Measurements from ENCODE around the gene SIPA1L3.

The SIPA1L3 gene

DNA sequence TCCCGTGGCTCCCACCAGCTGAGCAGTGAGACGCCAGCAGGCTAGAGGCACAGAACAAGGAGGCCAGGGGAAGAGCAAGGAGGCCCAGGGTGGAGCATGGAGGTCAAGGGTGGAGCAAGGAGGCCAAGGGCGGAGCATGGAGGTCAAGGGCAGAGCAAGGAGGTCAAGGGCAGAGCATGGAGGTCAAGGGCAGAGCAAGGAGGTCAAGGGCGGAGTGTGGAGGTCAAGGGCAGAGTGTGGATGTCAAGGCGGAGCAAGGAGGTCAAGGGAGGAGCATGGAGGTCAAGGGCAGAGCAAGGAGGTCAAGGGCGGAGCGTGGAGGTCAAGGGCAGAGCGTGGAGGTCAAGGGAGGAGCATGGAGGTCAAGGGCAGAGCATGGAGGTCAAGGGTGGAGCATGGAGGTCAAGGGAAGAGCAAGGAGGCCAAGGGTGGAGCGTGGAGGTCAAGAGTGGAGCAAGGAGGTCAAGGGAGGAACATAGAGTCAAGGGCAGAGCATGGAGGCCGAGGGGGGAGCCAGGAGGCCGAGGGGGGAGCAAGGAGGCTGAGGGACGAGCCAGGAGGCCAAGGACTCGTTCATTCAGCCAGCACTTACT is 289.3 kb downstream of the SIPA1L3 start:
- DNase-seq: no peak

DNA sequence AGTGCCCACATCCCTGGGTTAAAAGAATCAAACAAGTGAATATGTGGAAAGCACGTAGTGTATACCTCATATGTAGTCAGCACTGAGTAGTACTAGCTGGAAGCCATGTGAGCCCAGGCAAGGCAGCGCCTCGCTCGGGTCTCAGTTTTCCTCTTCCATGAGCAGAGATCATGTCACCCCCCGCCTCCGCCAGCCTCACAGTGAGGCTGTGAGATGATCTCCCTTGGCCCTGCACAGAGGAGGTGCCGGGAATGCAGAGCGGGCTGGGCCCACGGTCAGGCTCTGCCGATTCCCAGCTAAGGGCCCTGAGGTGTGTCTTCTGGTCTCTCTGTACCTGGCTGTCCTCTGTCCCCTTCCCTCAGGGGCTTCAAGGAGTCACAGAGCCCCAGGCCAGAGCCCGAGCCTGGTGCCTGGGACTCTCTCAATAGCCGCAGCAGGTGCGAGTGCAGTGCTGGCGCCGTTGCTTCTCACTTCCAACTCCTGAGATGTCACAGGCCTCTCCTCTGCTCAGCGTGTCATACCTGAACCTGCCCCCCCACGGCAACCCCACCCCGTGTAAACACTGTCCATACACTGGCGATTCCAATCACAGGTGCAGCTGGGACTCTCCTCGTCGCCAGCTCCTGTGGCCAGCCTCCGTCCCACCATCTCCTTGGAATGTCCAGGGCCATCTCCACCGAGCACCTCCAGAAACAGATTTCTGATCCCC is 290.1 kb downstream of the SIPA1L3 start:
- DNase-seq: no peak

DNA sequence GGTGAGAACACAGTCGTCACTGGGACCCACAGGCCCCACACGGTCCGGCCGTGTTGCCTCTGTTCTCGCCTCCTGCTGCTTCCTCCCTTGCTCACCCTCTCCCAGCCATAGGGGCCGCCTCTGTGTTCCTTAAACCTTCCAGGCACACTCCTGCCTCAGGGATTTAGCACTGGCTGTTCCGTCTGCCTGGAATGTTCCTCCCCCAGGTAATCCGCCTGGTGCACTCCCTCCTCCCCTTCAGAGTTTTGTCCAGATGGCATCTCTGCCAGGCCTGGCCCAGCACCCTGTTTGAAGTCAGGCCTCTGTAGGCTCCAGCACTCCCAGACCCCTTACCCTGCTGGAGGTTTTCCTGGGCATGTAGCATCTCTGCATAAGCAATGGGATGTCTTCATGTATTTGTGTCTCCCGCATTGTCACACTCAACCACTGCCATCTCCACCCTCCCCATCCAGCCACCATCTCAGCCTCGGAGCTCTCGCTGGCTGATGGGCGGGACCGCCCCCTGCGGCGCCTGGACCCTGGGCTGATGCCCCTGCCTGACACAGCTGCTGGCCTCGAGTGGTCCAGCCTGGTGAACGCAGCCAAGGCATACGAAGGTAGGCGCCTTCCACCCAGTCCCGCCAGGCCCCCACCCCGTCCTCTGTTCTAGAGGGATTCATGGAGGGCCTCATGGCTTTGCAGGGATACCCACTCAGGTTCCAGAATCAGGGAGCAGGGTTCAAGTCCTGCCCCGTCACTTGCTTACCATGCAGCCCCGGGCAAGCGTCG is 291.1 kb downstream of the SIPA1L3 start:
- no peak for DNase-seq

DNA sequence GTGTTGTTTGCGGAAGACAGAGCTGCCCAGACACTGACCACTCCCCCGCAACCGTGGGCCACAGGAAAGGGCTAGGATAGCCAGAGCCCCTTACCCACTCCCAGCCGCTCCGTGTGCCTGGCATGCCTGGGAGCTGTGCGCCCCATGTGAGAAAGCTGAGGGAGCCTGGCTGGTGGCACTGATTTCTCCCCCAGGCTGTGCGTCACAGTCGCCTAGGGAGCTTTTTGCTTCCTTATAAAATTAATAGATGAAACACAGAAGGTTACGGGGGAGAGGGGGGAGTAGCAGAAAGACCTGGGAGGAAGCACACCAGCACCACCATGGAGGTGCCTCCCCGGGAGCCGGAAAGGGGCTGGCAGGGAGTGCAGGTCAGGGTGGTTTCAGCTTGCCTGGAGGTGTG is 292.3 kb downstream of the SIPA1L3 start:
- DNase-seq: no peak

DNA sequence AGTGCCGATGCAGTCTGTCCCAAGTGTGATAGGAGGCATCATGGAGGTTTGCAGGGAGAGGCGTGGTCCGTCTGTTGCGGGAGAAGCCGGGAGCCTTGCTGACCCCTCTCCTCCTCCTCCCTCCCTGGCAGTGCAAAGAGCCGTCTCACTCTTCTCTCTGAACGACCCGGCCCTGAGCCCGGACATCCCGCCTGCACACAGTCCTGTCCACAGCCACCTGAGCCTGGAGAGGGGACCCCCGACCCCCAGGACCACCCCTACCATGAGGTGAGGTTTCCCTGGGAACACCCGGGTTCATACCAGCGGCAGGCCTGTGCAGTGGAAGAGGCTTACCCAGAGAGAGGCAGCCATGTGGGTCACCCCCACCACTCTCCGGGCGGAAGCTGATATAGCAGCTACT is 294.7 kb downstream of the SIPA1L3 start:
- no peak for DNase-seq

DNA sequence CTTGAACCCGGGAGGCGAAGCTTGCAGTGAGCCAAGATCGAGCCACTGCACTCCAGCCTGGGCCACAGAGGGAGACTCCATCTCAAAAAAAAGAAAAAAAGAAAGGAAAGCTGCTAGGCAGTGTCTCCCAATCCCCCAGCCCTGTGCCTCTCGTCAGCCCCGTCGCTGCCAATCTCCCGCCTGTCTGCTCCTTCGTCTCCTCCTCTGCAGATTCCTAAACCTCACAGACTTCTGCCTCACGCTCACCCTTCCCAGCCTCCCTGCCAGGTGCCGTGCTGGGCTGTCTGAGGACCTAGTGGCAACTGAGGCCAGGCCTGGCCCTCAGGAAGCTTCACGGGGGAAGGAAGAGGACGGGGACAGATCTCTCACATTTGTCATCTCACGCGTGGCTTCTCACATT is 295.5 kb downstream of the SIPA1L3 start:
- DNase-seq: no peak

DNA sequence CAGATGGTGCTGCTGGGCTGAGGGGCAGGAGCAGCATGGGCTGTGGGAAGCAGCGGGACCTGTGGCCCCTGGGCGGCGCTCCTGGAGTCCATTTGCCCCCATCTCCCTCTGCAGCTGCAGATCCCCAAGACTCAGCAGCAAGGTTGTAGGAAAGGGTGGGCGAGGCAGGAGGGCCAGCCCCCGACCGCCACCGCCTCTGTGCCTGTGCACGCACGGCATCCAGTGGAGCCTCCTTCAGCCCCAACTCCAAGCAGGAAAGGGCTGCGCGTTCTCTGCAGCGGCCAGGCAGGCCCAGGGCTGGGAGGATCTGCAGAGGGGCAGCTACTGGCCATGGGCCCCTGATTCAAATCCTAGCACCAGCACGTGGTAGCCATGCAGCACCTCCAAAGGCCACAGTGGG is 296.2 kb downstream of the SIPA1L3 start:
- no peak for DNase-seq

DNA sequence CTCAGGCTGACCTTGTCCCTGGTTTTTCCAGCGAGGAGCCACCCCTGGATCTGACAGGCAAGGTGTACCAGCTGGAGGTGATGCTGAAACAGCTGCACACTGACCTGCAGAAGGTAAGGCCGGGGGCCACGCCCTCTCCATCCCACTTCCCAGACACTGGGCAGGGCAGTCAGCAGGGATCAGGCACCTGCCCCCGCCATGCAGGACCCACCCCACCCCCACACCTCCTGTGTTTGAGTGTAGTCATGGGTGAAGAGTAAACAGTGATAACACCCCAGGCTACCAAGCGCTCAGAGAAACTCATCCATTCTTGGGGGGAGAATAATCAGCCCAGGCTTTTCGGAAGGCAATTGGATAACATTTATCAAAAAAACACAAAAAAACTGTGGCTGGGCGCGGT is 297.1 kb downstream of the SIPA1L3 start:
- no peak for DNase-seq

DNA sequence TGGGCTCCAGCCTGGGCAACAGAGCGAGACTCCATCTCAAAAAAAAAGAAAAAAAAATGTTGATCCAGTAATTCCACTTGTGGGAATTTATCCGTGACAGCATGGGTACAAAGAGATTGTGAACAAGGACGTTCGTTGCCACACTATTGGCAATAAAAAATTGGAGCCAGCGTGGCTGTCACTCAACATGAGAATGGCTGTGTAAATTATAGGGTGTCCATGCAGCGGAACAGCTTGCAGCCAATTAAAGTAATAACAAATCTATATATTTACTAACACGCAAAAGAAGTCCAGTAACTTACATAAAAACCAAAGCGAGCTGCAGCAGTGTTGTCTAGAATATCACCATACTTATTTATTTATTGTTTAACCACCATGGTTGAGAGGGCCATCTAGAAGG is 297.7 kb downstream of the SIPA1L3 start:
- no peak for DNase-seq

DNA sequence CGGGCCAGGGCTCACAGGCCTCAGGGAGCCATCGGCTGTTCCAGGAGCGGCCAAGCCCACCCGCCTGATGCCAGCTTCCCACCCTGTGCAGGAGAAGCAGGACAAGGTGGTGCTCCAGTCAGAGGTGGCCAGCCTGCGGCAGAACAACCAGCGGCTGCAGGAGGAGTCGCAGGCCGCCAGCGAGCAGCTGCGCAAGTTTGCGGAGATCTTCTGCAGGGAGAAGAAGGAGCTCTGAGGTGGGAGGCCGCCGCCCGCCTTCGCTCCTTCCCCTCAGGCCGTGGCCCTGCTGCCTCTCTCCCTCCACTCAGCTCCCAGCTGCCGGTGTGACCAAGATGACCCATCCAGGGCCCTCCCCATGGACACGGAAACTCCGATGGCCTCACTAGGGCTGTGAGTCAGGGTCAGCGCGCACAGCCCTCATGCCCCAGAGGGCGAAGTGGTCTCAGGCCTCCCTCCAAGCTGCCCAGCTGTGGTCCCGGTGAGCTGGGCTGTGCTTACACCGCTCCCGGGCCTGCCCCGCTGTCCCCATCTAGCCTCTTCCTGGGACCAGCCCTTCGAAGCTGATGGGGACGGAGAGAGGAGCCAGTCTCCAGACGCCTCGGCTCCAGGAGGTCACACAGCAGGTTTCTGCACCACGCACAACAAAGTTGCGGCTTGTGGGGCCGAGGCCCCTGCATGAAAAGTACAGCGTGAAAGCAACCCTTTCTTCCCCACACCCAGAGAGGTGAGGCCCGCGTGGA is 299.2 kb downstream of the SIPA1L3 start:
- DNase-seq: no peak

DNA sequence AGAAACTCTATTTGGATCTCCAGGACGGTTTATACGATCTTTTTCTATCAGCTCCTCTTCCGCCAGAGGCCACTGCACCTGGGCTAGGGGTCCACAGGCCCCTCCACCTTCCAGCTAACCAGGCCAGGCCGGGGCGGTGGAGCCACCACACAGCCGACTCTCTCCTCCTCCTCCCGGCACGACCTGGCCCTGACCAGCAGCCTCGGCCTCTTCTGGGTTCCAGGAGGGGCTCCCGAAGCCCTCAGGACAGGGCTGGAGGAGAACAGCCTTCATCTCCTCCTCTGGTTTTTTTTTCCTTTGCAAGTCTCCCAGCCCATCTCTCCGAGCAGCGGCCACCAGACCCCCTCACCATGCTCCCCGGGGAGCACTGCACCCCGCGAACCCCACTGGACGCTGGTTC is 299.9 kb downstream of the SIPA1L3 start:
- DNase-seq: no peak

DNA sequence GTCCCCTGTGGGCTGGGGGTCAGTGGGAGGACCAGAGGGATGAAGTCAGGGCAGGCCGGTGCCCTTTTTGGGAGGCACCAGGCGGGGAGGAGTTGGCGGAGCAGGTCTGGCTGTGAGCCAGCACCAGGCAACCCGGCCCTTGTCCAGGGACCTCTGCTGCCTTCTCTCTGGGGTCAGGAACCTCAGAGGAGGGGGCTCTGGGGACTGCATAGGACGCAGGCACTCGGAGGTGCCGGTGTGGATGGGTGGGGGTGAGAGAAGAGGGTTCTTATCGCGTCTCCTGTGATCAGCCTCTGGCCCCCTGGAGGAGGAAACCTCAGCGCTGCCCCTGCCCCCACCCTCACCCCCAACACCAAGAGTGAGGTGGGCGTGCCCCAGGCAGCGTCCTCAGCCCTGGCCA is 300.5 kb downstream of the SIPA1L3 start:
- DNase-seq: no peak

DNA sequence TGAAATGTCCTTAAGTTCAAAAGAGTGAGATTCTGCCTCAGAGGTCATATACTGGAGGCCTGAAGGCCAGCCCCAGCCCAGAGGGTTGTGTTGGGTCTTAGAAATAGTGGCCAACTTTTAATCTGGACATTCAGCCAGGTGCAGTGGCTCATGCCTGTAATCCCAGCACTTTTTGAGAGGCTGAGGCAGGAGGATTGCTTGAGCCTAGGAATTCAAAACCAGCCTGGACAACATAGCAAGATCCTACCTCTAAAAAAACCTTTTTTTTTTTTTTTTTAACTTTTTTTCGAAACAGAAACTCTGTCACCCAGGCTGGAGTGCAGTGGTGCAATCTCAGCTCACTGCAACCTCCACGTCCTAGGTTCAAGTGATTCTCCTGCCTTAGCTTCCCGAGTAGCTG is 301.6 kb downstream of the SIPA1L3 start:
- no peak for DNase-seq

DNA sequence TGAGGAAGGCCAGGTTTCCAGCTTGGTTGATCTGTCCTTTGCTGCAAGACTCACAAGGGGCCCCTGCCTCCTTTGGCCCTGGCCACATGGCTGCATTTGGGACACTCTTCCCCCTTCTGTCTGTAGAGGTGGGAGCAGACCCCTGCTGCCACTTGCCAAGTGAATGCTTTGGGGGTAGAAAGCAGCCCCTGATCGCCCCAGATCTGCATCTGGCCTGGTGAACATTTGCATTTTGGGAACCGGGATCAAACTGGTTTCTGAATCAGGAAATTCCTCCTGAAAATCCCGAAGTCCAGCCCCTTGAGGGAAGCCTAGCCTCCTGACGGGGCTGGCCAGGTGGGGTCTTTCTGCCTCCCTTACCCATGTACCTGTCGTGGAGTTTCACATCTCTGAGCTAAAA is 302.1 kb downstream of the SIPA1L3 start:
- no peak for DNase-seq

DNA sequence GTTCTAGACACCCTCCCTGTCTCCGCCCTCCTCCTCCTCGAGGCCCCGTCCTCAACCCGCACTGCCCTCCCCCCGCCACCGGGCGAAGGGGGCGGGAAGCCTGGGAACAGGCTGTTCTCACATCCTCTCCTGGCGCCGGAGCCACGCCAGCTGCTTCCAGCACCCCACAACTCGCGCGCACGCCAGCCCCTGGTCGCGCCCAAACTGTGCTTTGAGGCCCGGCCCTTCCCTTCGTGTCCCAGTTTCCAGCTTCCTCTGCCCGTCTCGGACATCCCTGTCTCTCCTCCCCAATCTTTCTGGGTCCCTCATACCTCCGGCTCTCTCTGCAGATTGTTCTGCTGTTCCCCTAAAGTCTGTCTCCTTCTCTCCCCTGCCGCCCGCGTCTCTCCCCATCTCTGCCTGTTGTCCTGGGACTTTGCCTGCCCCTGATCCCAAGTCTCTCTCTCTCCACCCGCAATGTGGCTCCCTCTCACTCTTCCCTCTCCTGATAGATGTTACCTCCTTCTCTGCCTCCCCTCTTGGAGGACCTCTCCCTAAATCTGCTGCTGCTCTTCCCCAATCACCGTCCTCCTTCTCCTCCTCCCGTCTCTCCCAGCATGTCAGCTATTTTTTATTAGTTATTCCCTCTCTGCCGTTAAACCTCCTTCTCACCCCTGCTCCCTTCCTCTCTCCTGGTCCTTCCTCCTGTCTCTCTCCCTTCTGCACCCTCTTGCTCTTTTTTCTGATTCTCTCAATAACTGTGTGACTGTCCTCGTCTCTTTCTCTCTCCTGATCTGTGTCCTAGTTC is 302.9 kb downstream of the SIPA1L3 start:
- DNase-seq: no peak

DNA sequence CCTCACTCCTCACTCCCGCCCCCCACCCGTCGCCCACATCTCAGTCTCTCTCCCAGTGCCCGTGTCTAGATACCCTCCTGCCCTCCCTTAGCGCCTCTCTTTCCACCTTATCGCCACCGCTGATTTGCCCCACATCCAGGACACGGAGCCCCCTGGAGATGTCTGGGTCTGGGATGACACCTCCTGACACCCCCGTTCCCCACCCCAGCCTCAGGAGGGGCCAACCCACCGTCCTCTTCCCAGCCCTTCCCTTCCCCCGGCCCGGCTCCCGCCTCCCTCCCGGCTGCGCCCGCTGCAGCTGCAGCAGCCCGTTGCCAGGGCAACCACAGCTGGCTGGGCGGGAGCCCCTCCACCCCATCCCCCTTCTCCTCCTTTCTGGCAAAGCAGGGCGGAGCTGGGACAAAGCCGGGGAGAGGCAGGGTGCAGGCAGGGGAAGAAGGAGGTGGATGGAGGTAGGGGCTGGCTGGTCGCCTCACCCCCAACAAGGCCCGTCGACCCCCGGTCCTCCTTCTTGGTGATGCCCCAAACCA is 303.5 kb downstream of the SIPA1L3 start:
- no peak for DNase-seq

DNA sequence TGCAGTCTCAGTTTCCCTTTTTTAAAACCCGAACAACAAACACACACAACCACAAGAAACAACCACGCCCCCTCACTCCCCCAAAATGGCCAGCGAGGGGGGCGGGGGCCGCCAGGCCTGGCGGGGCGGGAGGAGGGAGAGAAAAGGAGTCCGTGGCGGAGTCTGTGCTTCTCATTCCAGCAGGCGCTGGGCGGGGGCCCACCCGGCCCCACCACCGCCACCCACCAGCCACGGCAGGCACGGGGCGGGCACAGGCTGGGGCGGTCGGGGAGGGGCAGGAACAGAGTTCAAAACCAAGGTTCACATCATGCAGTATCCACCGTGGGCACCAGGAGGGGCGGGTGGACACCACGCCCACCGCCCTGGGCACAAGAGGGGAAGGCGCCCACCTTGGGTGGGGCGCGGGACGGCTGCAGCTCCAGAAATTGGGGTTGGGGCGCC is 304.2 kb downstream of the SIPA1L3 start:
- DNase-seq: no peak

DNA sequence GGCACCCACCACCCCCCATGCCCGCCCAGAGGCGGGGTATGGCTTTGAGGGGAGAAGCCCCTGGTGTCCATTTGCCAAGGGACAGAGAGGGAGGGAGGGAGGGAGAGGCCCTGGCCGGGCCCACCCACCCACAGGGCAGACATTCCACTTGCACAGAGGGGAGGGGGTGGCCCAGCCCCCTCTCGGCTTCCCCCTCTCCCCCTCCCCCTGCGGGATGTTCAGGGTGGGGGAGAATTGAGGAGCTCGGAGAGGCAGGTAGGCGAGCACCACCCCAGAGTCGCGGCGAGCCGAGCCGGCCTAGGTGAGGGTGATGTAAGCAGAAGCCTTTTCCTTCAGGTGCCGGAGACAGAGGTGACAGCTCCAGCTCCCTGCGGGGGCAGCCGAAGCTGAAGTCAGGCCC is 304.8 kb downstream of the SIPA1L3 start:
- DNase-seq: no peak

DNA sequence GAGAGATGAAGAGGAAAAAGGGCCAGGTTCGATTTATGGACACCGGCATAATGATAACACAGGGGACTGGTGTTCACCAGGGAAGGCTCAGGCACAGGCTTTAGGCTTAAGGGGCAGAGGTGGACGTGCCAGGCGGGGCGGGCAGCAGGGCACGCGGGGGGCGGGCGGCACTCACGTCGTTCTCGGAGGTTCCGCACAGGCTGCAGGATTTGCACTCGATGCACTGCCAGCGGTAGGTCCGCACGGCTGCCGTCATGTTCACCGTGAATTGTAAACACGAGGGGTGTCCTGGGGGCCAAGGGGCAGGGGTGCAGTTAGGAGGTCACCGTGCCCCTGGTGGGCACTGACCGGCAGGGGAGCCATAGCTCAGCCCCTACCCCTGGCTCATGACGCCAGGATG is 306.5 kb downstream of the SIPA1L3 start:
- DNase-seq: no peak

DNA sequence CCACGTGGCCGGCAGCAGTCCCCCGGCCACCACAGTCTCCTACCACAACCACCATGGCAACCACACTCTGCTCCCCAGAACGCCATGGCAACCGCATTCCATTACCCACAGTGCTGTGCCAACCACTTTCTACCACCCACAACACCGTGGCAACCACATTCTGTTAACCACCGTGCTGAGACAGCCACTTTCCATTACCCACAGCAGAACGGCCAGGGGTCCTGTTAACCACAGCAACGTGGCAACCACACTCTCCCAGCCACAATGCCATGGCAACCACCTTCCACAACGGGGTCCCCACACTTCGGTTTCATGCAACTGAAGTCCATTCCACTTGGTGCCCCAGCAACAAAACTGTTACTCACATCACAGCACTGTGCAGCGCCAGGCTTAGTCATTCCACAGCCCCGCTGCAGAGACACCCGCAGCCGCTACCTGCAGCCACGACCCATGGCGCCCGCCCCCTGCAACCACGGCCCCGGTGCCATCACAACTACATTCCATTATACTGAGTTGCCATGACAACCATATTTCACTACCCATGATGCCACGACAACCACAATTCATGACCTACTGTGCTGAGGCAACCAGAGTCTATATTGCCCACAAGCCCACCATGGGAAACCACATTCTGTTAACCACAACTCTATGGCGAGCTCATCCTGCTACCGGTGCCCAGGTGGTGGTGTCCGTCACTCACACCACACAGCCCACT is 307.1 kb downstream of the SIPA1L3 start:
- DNase-seq: peak; percentile 85

DNA sequence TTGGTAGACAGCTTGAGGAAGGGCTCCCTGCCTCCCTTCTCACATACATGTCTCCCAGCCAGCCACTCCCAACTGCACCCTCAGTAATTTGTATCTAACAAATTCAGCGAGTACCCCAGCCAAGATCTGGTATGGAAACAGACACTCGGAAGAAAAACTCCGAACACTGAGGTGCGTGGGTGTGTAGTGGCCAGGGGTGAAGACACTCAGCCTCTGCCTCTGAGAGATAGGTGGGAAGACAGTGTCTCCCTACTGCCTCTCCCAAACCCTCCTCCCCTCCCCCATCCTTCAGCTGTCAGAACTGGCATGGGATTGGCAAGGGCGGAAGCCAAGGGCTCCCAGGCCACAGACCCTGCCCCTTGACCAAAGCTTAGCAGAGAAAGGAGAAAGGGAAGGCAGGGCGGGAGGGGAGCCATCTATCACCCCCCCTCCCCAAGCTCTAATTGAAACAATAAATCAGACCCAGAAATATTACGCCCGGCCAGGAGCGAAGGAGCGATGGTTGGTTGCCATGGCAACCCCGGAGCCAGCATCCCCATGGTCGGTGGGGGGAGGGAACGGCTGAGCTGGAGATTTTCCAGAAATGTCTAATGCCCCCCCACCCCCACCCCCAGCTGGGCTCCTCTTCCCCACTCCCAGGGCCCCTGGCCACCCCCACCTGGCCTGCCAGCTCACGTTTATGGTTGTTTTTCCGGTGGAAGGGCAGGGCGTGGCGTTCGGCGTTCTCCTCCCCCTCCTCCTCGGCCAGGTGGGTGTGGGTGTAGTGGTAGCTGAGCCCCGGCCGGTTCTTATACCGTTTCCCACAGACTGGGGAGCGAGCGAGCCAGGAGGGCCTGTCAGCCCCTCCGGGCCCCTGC is 310.0 kb downstream of the SIPA1L3 start:
- DNase-seq: no peak

Measured in NCI-H226 (cell line).